WTC11 (cell line): ENCODE results near the gene GLUD1. TPM values are rescaled to one million over a fixed set of nuclear protein-coding genes. Genes with fewer than 3 reads are reported as not detected.

Experiments used
- ATAC-seq: fragments of 200-7000 bp; cut with Tn5 transposase; 2 replicates; pipeline ENCODE4 v1.10.0; 2021; ENCODE audit warnings: mild to moderate bottlenecking, moderate library complexity
- CTCF ChIA-PET: fragments of 300-600 bp; sonication (Branson Sonifier 250); formaldehyde crosslinking; loops from one replicate; lab custom pipeline; 2021; ENCODE audit warnings: antibody characterized with exemption; lab: Charles Lee
- POLR2A ChIA-PET: fragments of 350-600 bp; sonication (Branson Sonifier 250); formaldehyde crosslinking; loops from one replicate; lab custom pipeline; 2021; ENCODE audit warnings: antibody characterized with exemption; lab: Charles Lee
- DNase-seq: peaks from one replicate; pipeline ENCODE4 v3.0.0; 2021; ENCODE audit warnings: low spot score
- H3K27ac Mint-ChIP-seq: 2 replicates; pipeline ENCODE4 v1.8.0; 2021; ENCODE audit warnings: mixed read lengths
- H3K27me3 Mint-ChIP-seq: 2 replicates; pipeline ENCODE4 v1.8.0; 2021; ENCODE audit warnings: low read depth, mild to moderate bottlenecking, moderate library complexity, mixed read lengths
- H3K36me3 Mint-ChIP-seq: 2 replicates; pipeline ENCODE4 v1.8.0; 2021; ENCODE audit warnings: mixed read lengths
- H3K4me1 Mint-ChIP-seq: 2 replicates; pipeline ENCODE4 v1.8.0; 2022; ENCODE audit warnings: mixed read lengths
- H3K4me3 Mint-ChIP-seq: 2 replicates; pipeline ENCODE4 v1.8.0; 2021; ENCODE audit warnings: mild to moderate bottlenecking, moderate library complexity, mixed read lengths
- H3K9me3 Mint-ChIP-seq: 2 replicates; pipeline ENCODE4 v1.8.0; 2021; ENCODE audit warnings: mixed read lengths
- ATF1 ChIP-seq: sonication (generic); formaldehyde crosslinking; IDR thresholded peaks from 2 replicates; pipeline ENCODE4 v1.8.1; 2023; ENCODE audit warnings: mild to moderate bottlenecking, moderate library complexity, missing genetic modification reagents
- EMX1 ChIP-seq: fragments of 250-450 bp; sonication (Bioruptor Pico); IDR thresholded peaks from 2 replicates; pipeline ENCODE4 v1.8.0; 2021; ENCODE audit warnings: mild to moderate bottlenecking
- ESRRA ChIP-seq: sonication (generic); formaldehyde crosslinking; IDR thresholded peaks from 2 replicates; pipeline ENCODE4 v1.8.1; 2022; ENCODE audit warnings: mild to moderate bottlenecking, missing genetic modification reagents, borderline replicate concordance
- FOXP1 ChIP-seq: sonication (generic); formaldehyde crosslinking; IDR thresholded peaks from 2 replicates; pipeline ENCODE4 v1.8.0; 2022; ENCODE audit warnings: missing genetic modification reagents, mild to moderate bottlenecking, moderate library complexity, borderline replicate concordance
- GRHL2 ChIP-seq: fragments of 250-450 bp; sonication (Bioruptor Pico); IDR thresholded peaks from 2 replicates; pipeline ENCODE4 v1.8.0; 2022; ENCODE audit warnings: mild to moderate bottlenecking, moderate library complexity; ENCODE audit not compliant: insufficient replicate concordance, severe bottlenecking
- IRF2 ChIP-seq: sonication (generic); formaldehyde crosslinking; IDR thresholded peaks from 2 replicates; pipeline ENCODE4 v1.8.0; 2022; ENCODE audit warnings: low read depth, missing genetic modification reagents, borderline replicate concordance
- NFATC4 ChIP-seq: fragments of 250-450 bp; sonication (Bioruptor Pico); IDR thresholded peaks from 2 replicates; pipeline ENCODE4 v1.9.0; 2021; ENCODE audit warnings: mild to moderate bottlenecking
- NFE2L1 ChIP-seq: sonication (generic); formaldehyde crosslinking; IDR thresholded peaks from 2 replicates; pipeline ENCODE4 v1.8.1; 2023; ENCODE audit warnings: missing genetic modification reagents
- NR1H2 ChIP-seq: sonication (generic); formaldehyde crosslinking; IDR thresholded peaks from 2 replicates; pipeline ENCODE4 v1.9.0; 2021; ENCODE audit warnings: mild to moderate bottlenecking, moderate library complexity, missing genetic modification reagents
- RELA ChIP-seq: sonication (generic); formaldehyde crosslinking; IDR thresholded peaks from 2 replicates; pipeline ENCODE4 v1.8.1; 2022; ENCODE audit warnings: missing genetic modification reagents, mild to moderate bottlenecking, borderline replicate concordance
- RORB ChIP-seq: fragments of 250-450 bp; sonication (Bioruptor Pico); IDR thresholded peaks from 2 replicates; pipeline ENCODE4 v1.9.0; 2021; ENCODE audit warnings: mild to moderate bottlenecking
- TEAD1 ChIP-seq: sonication (generic); formaldehyde crosslinking; IDR thresholded peaks from 2 replicates; pipeline ENCODE4 v1.8.0; 2022; ENCODE audit warnings: mild to moderate bottlenecking, missing genetic modification reagents
- ZNF138 ChIP-seq: sonication (generic); formaldehyde crosslinking; conservative IDR thresholded peaks from 2 replicates; pipeline ENCODE4 v1.8.1; 2022; ENCODE audit warnings: mild to moderate bottlenecking, moderate library complexity, missing genetic modification reagents
- ZNF219 ChIP-seq: sonication (generic); formaldehyde crosslinking; IDR thresholded peaks from 2 replicates; pipeline ENCODE4 v1.8.0; 2023; ENCODE audit warnings: missing genetic modification reagents, mild to moderate bottlenecking, borderline replicate concordance
- ZNF396 ChIP-seq: fragments of 250-450 bp; sonication (Bioruptor Pico); IDR thresholded peaks from 2 replicates; pipeline ENCODE4 v1.8.0; 2021; ENCODE audit warnings: mild to moderate bottlenecking, moderate library complexity, borderline replicate concordance
- ZNF416 ChIP-seq: fragments of 250-450 bp; sonication (Bioruptor Pico); IDR thresholded peaks from 2 replicates; pipeline ENCODE4 v1.9.0; 2021; ENCODE audit warnings: mild to moderate bottlenecking, inconsistent platforms
- ZNF423 ChIP-seq: fragments of 250-450 bp; sonication (Bioruptor Pico); IDR thresholded peaks from 2 replicates; pipeline ENCODE4 v2.1.2; 2022; ENCODE audit warnings: mild to moderate bottlenecking, moderate library complexity
- total RNA-seq: library from RNA; stranded (reverse); gene quantifications from 3 replicates; pipeline ENCODE4 v1.2.3, GENCODE V29; 2021
- TF ChIP-seq, protein P1 (sequence below): fragments of 250-450 bp; sonication (Bioruptor Pico); IDR thresholded peaks from 2 replicates; pipeline ENCODE4 v1.8.0; 2021; ENCODE audit warnings: mild to moderate bottlenecking
- TF ChIP-seq, protein P2 (sequence below): fragments of 250-450 bp; sonication (Bioruptor Pico); conservative IDR thresholded peaks from 2 replicates; pipeline ENCODE4 v1.9.0; 2021; ENCODE audit warnings: mild to moderate bottlenecking
- TF ChIP-seq, protein P3 (sequence below): fragments of 250-450 bp; sonication (Bioruptor Pico); IDR thresholded peaks from 2 replicates; pipeline ENCODE4 v1.9.0; 2021; ENCODE audit warnings: moderate library complexity, mild to moderate bottlenecking, inconsistent platforms, borderline replicate concordance
- TF ChIP-seq, protein P4 (sequence below): sonication (generic); formaldehyde crosslinking; IDR thresholded peaks from 2 replicates; pipeline ENCODE4 v1.8.0; 2022; ENCODE audit warnings: mild to moderate bottlenecking, missing genetic modification reagents
- TF ChIP-seq, protein P5 (sequence below): sonication (generic); formaldehyde crosslinking; conservative IDR thresholded peaks from 2 replicates; pipeline ENCODE4 v1.8.1; 2022; ENCODE audit warnings: mild to moderate bottlenecking, missing genetic modification reagents
- TF ChIP-seq, protein P6 (sequence below): fragments of 200-600 bp; IDR thresholded peaks from 2 replicates; pipeline ENCODE4 v1.8.0; 2022; ENCODE audit warnings: antibody characterized with exemption

Gene GLUD1
- total RNA-seq, 1 experiment from 2014 or later: 98.2 TPM

- TF ChIP-seq, protein P1, sequence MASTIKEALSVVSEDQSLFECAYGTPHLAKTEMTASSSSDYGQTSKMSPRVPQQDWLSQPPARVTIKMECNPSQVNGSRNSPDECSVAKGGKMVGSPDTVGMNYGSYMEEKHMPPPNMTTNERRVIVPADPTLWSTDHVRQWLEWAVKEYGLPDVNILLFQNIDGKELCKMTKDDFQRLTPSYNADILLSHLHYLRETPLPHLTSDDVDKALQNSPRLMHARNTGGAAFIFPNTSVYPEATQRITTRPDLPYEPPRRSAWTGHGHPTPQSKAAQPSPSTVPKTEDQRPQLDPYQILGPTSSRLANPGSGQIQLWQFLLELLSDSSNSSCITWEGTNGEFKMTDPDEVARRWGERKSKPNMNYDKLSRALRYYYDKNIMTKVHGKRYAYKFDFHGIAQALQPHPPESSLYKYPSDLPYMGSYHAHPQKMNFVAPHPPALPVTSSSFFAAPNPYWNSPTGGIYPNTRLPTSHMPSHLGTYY (CRISPR knock-in tag): no peak
- TF ChIP-seq, protein P2, sequence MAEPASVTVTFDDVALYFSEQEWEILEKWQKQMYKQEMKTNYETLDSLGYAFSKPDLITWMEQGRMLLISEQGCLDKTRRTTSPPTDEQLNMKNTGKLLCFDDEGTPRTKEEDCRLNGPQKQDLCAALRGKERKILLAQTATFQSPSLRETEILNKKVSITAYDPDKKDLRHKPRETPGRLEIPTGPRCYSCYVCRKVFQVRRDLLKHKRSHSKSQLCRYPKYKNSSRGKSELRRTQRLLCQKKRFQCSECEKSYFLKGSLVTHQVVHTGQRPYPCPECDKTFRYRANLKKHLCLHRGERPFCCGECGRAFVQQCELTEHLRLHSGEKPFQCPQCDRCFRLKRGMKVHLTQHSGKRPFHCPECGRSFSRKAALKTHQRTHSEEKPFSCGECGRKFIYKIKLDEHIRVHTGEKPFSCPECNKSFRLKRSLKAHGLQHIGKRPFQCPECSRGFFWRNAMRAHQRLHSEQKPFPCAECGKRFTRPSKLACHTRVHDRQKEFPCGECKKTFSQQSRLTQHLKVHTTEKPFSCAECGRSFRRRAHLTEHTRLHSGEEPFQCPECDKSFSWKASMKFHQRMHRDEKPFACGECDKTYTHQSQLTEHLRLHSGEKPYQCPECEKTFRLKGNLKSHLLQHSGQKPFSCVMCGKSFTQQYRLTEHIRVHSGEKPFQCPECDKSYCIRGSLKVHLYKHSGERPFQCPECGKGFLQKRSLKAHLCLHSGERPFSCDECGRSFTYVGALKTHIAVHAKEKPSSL (CRISPR knock-in tag): no peak
- TF ChIP-seq NR1H2 (CRISPR knock-in tag) (no peak), ZNF138 (CRISPR knock-in tag) (no peak), NFATC4 (CRISPR knock-in tag) (no peak), RELA (no peak), TEAD1 (CRISPR knock-in tag) (no peak), ZNF423 (no peak), GRHL2 (CRISPR knock-in tag) (no peak), ZNF219 (no peak)
- TF ChIP-seq, protein P3, sequence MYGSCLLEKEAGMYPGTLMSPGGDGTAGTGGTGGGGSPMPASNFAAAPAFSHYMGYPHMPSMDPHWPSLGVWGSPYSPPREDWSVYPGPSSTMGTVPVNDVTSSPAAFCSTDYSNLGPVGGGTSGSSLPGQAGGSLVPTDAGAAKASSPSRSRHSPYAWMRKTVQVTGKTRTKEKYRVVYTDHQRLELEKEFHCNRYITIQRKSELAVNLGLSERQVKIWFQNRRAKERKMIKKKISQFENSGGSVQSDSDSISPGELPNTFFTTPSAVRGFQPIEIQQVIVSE (CRISPR knock-in tag): no peak
- TF ChIP-seq, protein P4, sequence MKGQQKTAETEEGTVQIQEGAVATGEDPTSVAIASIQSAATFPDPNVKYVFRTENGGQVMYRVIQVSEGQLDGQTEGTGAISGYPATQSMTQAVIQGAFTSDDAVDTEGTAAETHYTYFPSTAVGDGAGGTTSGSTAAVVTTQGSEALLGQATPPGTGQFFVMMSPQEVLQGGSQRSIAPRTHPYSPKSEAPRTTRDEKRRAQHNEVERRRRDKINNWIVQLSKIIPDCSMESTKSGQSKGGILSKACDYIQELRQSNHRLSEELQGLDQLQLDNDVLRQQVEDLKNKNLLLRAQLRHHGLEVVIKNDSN: no peak
- TF ChIP-seq, protein P5, sequence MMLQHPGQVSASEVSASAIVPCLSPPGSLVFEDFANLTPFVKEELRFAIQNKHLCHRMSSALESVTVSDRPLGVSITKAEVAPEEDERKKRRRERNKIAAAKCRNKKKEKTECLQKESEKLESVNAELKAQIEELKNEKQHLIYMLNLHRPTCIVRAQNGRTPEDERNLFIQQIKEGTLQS: no peak
These were observed 35.2 kb downstream of the GLUD1 start (continued) for GRCh38 chr10:87059401-87059800.

DNA sequence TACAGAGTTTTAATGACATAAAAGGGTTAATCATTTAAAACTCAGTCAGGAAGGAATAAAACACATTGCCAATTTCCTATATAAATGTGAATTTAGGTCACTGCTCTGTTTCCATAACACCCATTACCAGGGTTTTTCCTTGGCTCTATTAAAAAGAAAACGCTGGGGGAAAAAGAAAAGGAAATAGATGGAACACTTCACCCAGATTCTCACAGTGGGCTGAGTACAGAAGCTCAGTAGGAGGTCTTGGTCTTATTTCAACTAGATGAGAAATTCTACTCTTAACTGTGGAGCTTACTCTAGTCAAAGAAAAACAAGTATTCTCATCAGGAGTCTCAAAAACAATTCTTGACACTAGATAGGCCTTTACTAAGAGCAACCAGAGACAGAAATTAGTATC lies 36.5 kb downstream of the GLUD1 start:
- ChIA-PET POLR2A (no interaction called here), CTCF (interaction anchor here (1.1 kb wide), 1 partner anchor 118 kb away, joined by 3 read pairs; no protein-coding TSS in a partner anchor)
- Mint-ChIP-seq H3K9me3 (no peaks in the 10 kb centered on the region), H3K36me3 (peaks cover 59% of the 10 kb centered on the region), H3K4me3 (no peak overlapping the region), H3K27ac (no peak overlapping the region), H3K27me3 (no peaks in the 10 kb centered on the region), H3K4me1 (no peaks in the 10 kb centered on the region)
- ATAC-seq (no peak), DNase-seq (no peak)
- TF ChIP-seq EMX1 (CRISPR knock-in tag) (no peak), ZNF396 (CRISPR knock-in tag) (no peak), IRF2 (no peak), ZNF423 (no peak), FOXP1 (CRISPR knock-in tag) (no peak), NFE2L1 (CRISPR knock-in tag) (no peak), ZNF416 (CRISPR knock-in tag) (no peak), ESRRA (CRISPR knock-in tag) (no peak), ATF1 (no peak), RORB (CRISPR knock-in tag) (no peak)
- TF ChIP-seq, protein P6, sequence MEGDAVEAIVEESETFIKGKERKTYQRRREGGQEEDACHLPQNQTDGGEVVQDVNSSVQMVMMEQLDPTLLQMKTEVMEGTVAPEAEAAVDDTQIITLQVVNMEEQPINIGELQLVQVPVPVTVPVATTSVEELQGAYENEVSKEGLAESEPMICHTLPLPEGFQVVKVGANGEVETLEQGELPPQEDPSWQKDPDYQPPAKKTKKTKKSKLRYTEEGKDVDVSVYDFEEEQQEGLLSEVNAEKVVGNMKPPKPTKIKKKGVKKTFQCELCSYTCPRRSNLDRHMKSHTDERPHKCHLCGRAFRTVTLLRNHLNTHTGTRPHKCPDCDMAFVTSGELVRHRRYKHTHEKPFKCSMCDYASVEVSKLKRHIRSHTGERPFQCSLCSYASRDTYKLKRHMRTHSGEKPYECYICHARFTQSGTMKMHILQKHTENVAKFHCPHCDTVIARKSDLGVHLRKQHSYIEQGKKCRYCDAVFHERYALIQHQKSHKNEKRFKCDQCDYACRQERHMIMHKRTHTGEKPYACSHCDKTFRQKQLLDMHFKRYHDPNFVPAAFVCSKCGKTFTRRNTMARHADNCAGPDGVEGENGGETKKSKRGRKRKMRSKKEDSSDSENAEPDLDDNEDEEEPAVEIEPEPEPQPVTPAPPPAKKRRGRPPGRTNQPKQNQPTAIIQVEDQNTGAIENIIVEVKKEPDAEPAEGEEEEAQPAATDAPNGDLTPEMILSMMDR: no peak
